Measurements from ENCODE around the gene IL22RA1. TPM values are rescaled to one million over a fixed set of nuclear protein-coding genes. Genes with fewer than 3 reads are reported as not detected.

IL22RA1 gene
- total and polyA plus RNA-seq, 2 of the 8 experiments (the other 6 are each of a cell fraction or from before 2014, with no cell fraction given), result 0.17 to 0.32 TPM

- no peak overlapping the region; the same call in 1 of the 2 replicates for H2BK15ac ChIP-seq (ENCODE audit: low read length)
- FAIRE-seq (no peak), DNase-seq (ENCODE audit: low read depth in 1 of 2, low spot score in 2 of 2) (no peak)
- no peak overlapping the region for H3K23ac ChIP-seq (ENCODE audit: insufficient read length)
- no peak overlapping the region for H4K91ac ChIP-seq (replicated peaks; ENCODE audit: insufficient read length, low read length)
- no peak overlapping the region for H2AFZ ChIP-seq (ENCODE audit: low read length)
- H2BK20ac ChIP-seq (ENCODE audit: low read length), result no peak overlapping the region
- no peak overlapping the region for H3K27ac ChIP-seq (ENCODE audit: low read depth, low read length)
- H3K14ac ChIP-seq (ENCODE audit: insufficient read length), result no peak overlapping the region
- no peak overlapping the region; the same call in 1 of the 2 replicates for H4K8ac ChIP-seq (ENCODE audit: extremely low read depth, insufficient read depth, low read length)
- no peak overlapping the region for H2BK5ac ChIP-seq (ENCODE audit: low read depth, low read length)
- POLR2A ChIA-PET (ENCODE audit: partially characterized antibody), result no interaction called here
- H3K79me2 ChIP-seq (ENCODE audit: control insufficient read depth in 1 of 2, insufficient read depth in 2 of 2, low read length in 2 of 2), result peaks cover 0 to 4% of the 10 kb centered on the region in 2 experiments; a peak in 1 of 4 replicates
- no peak overlapping the region for H3K9ac ChIP-seq (replicated peaks in 1 of 4; ENCODE audit: extremely low read depth in 1 of 4, low read depth in 3 of 4, low read length in 3 of 4)
- no peaks in the 10 kb centered on the region for H3K27me3 ChIP-seq (replicated peaks in 1 of 4; ENCODE audit: control insufficient read depth in 3 of 4, extremely low read depth in 1 of 4, insufficient read depth in 3 of 4, low read length in 3 of 4)
- no peaks in the 10 kb centered on the region for H4K20me1 ChIP-seq (replicated peaks in 1 of 2; ENCODE audit: control insufficient read depth in 1 of 2, insufficient read depth in 2 of 2, low read length in 2 of 2)
- H3K9me3 ChIP-seq (ENCODE audit: insufficient read depth in 2 of 2, low read depth in 1 of 2, low read length in 1 of 2), result no peaks in the 10 kb centered on the region
- no peak overlapping the region for H3K4me3 ChIP-seq (ENCODE audit: extremely low read depth in 1 of 4, insufficient read depth in 2 of 4, low read depth in 3 of 4, low read length in 4 of 4)
- TF ChIP-seq CREB1 (IDR thresholded peaks at IDR 0.05) (no peak), GABPA (IDR thresholded peaks at IDR 0.05; ENCODE audit: borderline replicate concordance, insufficient read depth, low read length) (no peak), BRCA1 (IDR thresholded peaks at IDR 0.05; ENCODE audit: low read depth, low read length) (no peak), CHD1 (IDR thresholded peaks at IDR 0.05; ENCODE audit: low read depth, low read length) (no peak), FOSL1 (IDR thresholded peaks at IDR 0.05; ENCODE audit: insufficient read depth, low read depth, low read length) (no peak), SRF (IDR thresholded peaks at IDR 0.05; ENCODE audit: low read depth, low read length) (no peak)
- H4K5ac ChIP-seq (ENCODE audit: insufficient read length, low read depth, low read length), result no peak overlapping the region
- CTCF ChIA-PET (ENCODE audit: partially characterized antibody), result interaction anchor here (0.7 to 4.0 kb wide), 9 partner anchors 8 to 245 kb away, joined by 3 to 17 read pairs (median 4); no protein-coding TSS in a partner anchor
- no peak overlapping the region for H3K56ac ChIP-seq (replicated peaks; ENCODE audit: insufficient read length, low read depth, low read length)
- H3K18ac ChIP-seq (ENCODE audit: extremely low read depth, low read length), result no peak overlapping the region
- H3K4me1 ChIP-seq (replicated peaks in 1 of 4; ENCODE audit: control insufficient read depth in 3 of 4, insufficient read depth in 4 of 4, low read length in 3 of 4), result peaks cover 2 to 16% (median 10%) of the 10 kb centered on the region in 4 experiments
- H3K36me3 ChIP-seq (ENCODE audit: control insufficient read depth in 2 of 4, insufficient read depth in 4 of 4, low read length in 3 of 4), result no peaks in the 10 kb centered on the region
- no peak overlapping the region for H3K4ac ChIP-seq (replicated peaks; ENCODE audit: insufficient read length, low read depth, low read length)
- 77% methylated on average over 6 of the region's 6 CpGs; no CpG with 5 or more reads in 1 of the 2 experiments for WGBS, 2 experiments (ENCODE audit: extremely low coverage in 1 of 2, insufficient coverage in 1 of 2, insufficient read length in 1 of 2, insufficient replicate concordance in 2 of 2, low coverage in 1 of 2, low lambda C conversion rate in 2 of 2, missing lambda C conversion rate in 1 of 2)
- 0 out of 2 replicates have a peak, but pooled peaks cover 1% of the 10 kb centered on the region for H3K23me2 ChIP-seq (ENCODE audit: low read depth, low read length)
- no peak overlapping the region for H2BK120ac ChIP-seq (replicated peaks; ENCODE audit: low read depth, low read length)
- H2BK12ac ChIP-seq (ENCODE audit: low read depth, low read length), result no peak overlapping the region
- no peak overlapping the region for H3K4me2 ChIP-seq (ENCODE audit: insufficient read depth in 1 of 2, low read depth in 2 of 2, low read length in 2 of 2)
- H3K79me1 ChIP-seq (ENCODE audit: low read depth, low read length), result no peaks in the 10 kb centered on the region
- H2AK5ac ChIP-seq (ENCODE audit: low read depth, low read length), result no peak overlapping the region
These were observed 4.9 kb upstream of the IL22RA1 start for GRCh38 chr1:24147816-24148215.
